GM21737 (cell line): Measurements from ENCODE around the gene RIMOC1.
"Not testable (repeated sequence)": the region's sequence is repeated elsewhere in the genome, so short reads cannot be mapped to it uniquely, and the experiment has no call there.

ENCODE experiments used
- ATAC-seq: cut with Tn5 transposase; IDR thresholded peaks from one replicate; pipeline ENCODE4 v1.9.1; 2021; ENCODE audit warnings: mild to moderate bottlenecking, moderate library complexity; ENCODE audit not compliant: unreplicated experiment

The RIMOC1 gene

GRCh38 chr5:41891066-41891707 lies 13.0 kb upstream of the RIMOC1 start:
- ATAC-seq, result no peak

GRCh38 chr5:41892031-41892430 lies 12.1 kb upstream of the RIMOC1 start:
- no peak for ATAC-seq

GRCh38 chr5:41893074-41893851 lies 10.9 kb upstream of the RIMOC1 start:
- ATAC-seq, result no peak

GRCh38 chr5:41896230-41896629 lies 7.9 kb upstream of the RIMOC1 start:
- ATAC-seq, result no peak

- ATAC-seq, result no peak
These were observed 707 bp upstream of the RIMOC1 start for GRCh38 chr5:41903382-41903891.

GRCh38 chr5:41906151-41906550 lies 2.0 kb downstream of the RIMOC1 start:
- no peak for ATAC-seq

- ATAC-seq, result no peak
These were observed 4.4 kb downstream of the RIMOC1 start for GRCh38 chr5:41908374-41909079.

GRCh38 chr5:41918105-41918504 lies 14.0 kb downstream of the RIMOC1 start:
- ATAC-seq, result no peak

- ATAC-seq, result no peak
These were observed 17.0 kb downstream of the RIMOC1 start for GRCh38 chr5:41921166-41921565.

- ATAC-seq, result no peak
These were observed 17.7 kb downstream of the RIMOC1 start for GRCh38 chr5:41921874-41922273.

GRCh38 chr5:41924526-41924871 lies 20.4 kb downstream of the RIMOC1 start:
- no peak for ATAC-seq

GRCh38 chr5:41924872-41925554 lies 20.9 kb downstream of the RIMOC1 start, which contains the start of gene FBXO4:
Gene FBXO4 (plus strand): TSS chr5:41925281. CDS start chr5:41925310, 29 bp downstream.
- ATAC-seq, result peak; percentile 94

GRCh38 chr5:41925555-41925951 lies 21.4 kb downstream of the RIMOC1 start:
- ATAC-seq, result peak; percentile 19

GRCh38 chr5:41927604-41928003 lies 23.5 kb downstream of the RIMOC1 start:
- no peak for ATAC-seq

- no peak for ATAC-seq
These were observed 24.9 kb downstream of the RIMOC1 start for GRCh38 chr5:41929035-41929434.

GRCh38 chr5:41932770-41933169 lies 28.6 kb downstream of the RIMOC1 start:
- no peak for ATAC-seq

GRCh38 chr5:41935544-41935943 lies 31.4 kb downstream of the RIMOC1 start:
- ATAC-seq, result no peak

GRCh38 chr5:41940641-41941040 lies 36.5 kb downstream of the RIMOC1 start:
- no peak for ATAC-seq

- not testable (repeated sequence) for ATAC-seq
These were observed 41.3 kb downstream of the RIMOC1 start for GRCh38 chr5:41945332-41945955.

- no peak for ATAC-seq
These were observed 47.1 kb downstream of the RIMOC1 start for GRCh38 chr5:41951224-41951623.
